ENCODE results near the gene TSPAN18.
A peak's percentile ranks its signal among the peaks of the same experiment; 100 is the strongest.

TSPAN18 gene

DNA sequence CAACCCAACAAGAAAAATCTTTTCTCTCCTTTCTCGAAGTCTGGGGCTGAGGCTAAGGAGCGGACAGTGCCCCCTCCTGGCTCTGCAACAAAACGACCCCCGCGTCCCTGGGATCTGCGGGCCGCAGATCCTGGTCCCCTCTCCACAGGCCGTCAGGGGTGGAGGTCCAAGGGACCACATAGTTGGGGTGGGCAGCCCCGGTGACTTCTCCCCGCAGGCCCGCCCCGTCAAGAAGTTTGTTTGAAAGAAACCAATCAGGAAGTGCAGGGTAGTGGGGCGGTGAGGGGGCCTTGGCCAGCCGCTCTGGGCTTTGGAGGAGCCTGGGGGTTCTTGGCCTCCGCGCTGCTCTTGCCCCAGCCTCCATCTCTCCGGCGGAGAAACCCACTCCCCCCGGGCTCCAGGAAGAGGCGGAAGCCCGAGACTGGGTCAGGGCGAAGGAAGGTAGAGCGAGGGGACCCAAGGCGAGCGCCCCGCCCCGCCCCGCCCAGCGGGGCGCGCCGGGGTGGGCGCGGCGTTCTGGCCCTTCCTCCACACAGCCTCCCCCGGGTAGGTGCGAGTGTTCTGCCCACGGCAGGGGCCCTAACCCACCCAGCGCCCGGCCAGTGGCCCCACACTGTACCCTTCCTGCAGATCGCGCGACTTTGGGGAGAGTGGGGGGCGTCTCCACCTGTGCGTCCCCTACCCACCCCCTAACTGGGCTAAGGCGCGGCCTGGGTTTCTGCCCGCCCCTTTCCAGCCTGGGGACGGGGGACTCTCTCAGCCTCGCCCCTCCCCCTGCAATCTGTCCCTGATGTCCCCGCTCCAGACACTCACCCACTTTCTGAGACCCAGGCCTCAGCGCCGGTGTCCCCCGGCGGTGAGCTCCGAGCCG, 222.6 kb downstream of the TSPAN18 start:
- peak; percentile 56 for TF ChIP-seq CTCF (IDR thresholded peaks at IDR 0.05; ENCODE audit: low read depth, low read length)
- in situ Hi-C loops (cut with HindIII; ENCODE audit: low sequenced_read_pairs) = no loop called here
- DNase-seq (ENCODE audit: low read depth, low spot score) = no peak
- peak overlapping the region; percentile 53 for H3K4me3 ChIP-seq (ENCODE audit: low read depth, low read length)

GRCh38 chr11:44950031-44950624, 223.4 kb downstream of the TSPAN18 start:
- in situ Hi-C loops (cut with HindIII; ENCODE audit: low sequenced_read_pairs) = no loop called here
- no peak for DNase-seq (ENCODE audit: low read depth, low spot score)
- TF ChIP-seq CTCF (IDR thresholded peaks at IDR 0.05; ENCODE audit: low read depth, low read length) = no peak
- H3K4me3 ChIP-seq (ENCODE audit: low read depth, low read length) = peak overlapping the region; percentile 53

DNA sequence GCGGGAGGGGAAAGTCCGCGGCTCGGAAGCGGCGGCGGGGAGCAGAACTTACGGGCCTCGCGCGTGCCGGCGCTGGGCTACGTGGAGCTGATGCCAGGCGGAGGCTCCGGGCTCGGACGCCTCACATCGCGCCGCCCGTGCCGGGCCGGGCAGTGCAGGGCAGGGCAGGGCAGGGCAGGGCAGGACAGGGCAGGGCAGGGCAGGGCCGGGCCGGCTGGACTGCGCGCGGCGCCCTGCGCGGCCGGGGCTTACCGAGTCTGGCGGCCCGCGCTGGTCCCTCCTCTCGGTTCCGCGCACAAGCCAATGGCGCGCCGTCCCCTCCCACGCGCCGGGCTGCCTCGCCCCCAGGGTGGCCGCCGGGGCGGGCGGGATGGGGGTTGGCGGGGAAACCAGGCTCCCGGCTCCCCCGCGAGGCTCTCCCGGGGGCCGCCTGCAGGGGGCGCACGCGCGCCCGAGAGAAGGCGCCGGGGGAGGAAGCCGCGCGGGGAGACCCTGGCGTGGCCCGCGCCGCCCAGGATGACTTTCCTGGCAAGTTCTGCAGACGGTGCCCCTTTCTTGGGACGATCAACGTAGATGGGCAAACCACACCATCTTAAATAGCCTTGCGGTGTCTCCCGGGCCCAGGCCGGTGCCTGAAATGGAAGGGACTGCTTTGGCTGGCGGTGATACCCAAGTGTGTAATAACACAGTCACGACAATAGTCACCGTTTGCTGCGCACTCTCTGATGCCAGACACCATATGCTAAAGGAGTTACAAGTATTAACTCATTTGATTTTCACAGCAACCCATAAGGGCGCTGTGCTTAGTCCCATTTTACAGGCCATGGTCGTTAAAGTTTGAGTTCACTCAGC, 224.1 kb downstream of the TSPAN18 start, which contains the start of gene TP53I11:
Gene TP53I11 (minus strand): TSS at position 259 of the 852 bp plus-strand sequence. CDS start 12,548 bp downstream, outside the sequence.
- TF ChIP-seq CTCF (IDR thresholded peaks at IDR 0.05; ENCODE audit: low read depth, low read length) = peak; percentile 45
- H3K4me3 ChIP-seq (ENCODE audit: low read depth, low read length) = peak within 1 kb of the TSS; percentile 53
- no peak for DNase-seq (ENCODE audit: low read depth, low spot score)
- in situ Hi-C loops (cut with HindIII; ENCODE audit: low sequenced_read_pairs) = no loop called here

DNA sequence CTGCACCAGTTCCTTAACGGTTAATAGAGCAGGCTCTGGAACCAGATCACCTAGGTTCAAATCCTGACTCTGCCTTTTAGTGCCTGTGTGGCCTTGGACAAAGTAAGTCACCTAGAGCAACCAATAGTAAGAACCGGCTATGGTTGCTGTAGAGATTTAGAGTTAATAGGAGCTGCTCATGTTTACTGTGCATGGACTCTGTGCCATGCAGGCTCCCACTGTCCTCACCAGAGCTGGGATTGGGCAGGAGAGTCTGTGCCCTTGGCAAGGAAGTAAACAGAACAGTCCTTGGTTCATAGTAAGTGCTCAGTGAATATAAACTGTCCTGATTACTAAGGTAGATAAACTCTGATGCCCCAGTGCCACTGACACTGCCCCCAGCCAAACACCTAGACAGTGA, 225.3 kb downstream of the TSPAN18 start:
- no peak for TF ChIP-seq CTCF (IDR thresholded peaks at IDR 0.05; ENCODE audit: low read depth, low read length)
- DNase-seq (ENCODE audit: low read depth, low spot score) = no peak
- H3K4me3 ChIP-seq (ENCODE audit: low read depth, low read length) = no peak overlapping the region
- in situ Hi-C loops (cut with HindIII; ENCODE audit: low sequenced_read_pairs) = no loop called here

DNA sequence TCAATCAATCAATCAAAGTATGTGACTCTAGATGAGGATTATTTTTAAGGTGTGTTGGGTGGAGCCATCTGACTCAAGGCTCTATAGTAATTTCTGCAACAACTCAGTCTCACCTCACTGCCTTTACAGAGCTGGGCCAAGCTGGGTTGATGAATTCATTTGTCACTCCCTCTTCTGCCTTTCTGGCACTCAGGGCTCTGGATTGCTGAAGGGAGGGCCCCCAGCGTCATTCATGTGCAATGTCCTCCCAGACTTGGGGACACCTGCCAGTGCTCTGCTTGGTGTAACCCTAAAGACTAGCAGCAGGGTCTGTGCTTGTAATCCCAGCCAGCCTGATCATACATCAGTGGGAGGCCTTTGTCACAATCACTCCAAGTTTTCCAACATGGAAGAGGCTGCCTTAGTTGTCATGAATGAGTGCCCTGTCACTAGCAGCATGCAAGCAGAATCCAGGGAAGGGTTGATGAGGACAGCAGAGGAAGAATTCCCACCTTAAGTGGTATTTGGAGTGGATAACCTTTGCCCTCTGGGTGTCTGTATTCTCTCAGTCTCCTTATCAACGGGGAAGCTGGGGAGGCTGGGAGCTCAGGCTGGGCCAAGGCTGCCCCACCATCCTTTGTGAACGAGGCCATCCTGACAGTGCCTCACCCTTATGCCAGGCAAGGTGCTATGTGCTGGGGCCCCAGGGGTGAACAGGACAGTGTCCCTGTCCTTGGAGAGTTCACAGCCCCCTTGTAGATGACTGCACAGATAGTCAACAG, 225.9 kb downstream of the TSPAN18 start:
- H3K4me3 ChIP-seq (ENCODE audit: low read depth, low read length) = no peak overlapping the region
- no peak for DNase-seq (ENCODE audit: low read depth, low spot score)
- no peak for TF ChIP-seq CTCF (IDR thresholded peaks at IDR 0.05; ENCODE audit: low read depth, low read length)
- in situ Hi-C loops (cut with HindIII; ENCODE audit: low sequenced_read_pairs) = no loop called here
